Gastrocnemius medialis (tissue), 4 donors: ENCODE measurements around the gene TANC1.

Experiments
- POLR2A ChIP-seq, 2 donors: fragments of 450-650 bp; IDR thresholded peaks; one replicate each; pipeline ENCODE4 v1.6.1; 2017; ENCODE audit warnings: antibody characterized with exemption in 2 of 2, mild to moderate bottlenecking in 2 of 2, moderate library complexity in 2 of 2
- TF ChIP-seq, protein P1 (sequence below), 5 experiments: fragments of 450-650 bp in 3 of 5; fragments of 200-600 bp in 2 of 5; sonication (generic) in 2 of 5; IDR thresholded peaks in 4 of 5; conservative IDR thresholded peaks in 1 of 5; 1 replicate in 4 of 5; 2 replicates in 1 of 5; pipeline ENCODE4 v1.5.1; 2016 to 2019; ENCODE audit warnings: antibody characterized with exemption in 5 of 5, mild to moderate bottlenecking in 3 of 5, moderate library complexity in 3 of 5

- TF ChIP-seq, protein P1, sequence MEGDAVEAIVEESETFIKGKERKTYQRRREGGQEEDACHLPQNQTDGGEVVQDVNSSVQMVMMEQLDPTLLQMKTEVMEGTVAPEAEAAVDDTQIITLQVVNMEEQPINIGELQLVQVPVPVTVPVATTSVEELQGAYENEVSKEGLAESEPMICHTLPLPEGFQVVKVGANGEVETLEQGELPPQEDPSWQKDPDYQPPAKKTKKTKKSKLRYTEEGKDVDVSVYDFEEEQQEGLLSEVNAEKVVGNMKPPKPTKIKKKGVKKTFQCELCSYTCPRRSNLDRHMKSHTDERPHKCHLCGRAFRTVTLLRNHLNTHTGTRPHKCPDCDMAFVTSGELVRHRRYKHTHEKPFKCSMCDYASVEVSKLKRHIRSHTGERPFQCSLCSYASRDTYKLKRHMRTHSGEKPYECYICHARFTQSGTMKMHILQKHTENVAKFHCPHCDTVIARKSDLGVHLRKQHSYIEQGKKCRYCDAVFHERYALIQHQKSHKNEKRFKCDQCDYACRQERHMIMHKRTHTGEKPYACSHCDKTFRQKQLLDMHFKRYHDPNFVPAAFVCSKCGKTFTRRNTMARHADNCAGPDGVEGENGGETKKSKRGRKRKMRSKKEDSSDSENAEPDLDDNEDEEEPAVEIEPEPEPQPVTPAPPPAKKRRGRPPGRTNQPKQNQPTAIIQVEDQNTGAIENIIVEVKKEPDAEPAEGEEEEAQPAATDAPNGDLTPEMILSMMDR (IDR thresholded peaks at IDR 0.05 in 4 of 5, conservative IDR thresholded peaks at IDR 0.05 in 1 of 5), result no peak
- TF ChIP-seq POLR2A (IDR thresholded peaks at IDR 0.05), result no peak
Observed at GRCh38 chr2:159152128-159152778, 183.8 kb downstream of the TANC1 start.
